Immature natural killer cell (primary cell): ENCODE data around the gene FGF18. TPM values are rescaled to one million over a fixed set of nuclear protein-coding genes. Genes with fewer than 3 reads are reported as not detected.
A peak's percentile ranks its signal among the peaks of the same experiment; 100 is the strongest.

Experiments
- DNase-seq, 3 donors: peaks; one replicate each; pipeline ENCODE4 v3.0.0; 2022; ENCODE audit warnings: mixed read lengths in 1 of 3
- H3K27ac Mint-ChIP-seq, 6 donors: one replicate each; pipeline ENCODE4 v1.8.0; 2020; ENCODE audit warnings: mixed read lengths in 6 of 6, mild to moderate bottlenecking in 5 of 6, inconsistent platforms in 4 of 6, moderate library complexity in 3 of 6
- H3K27me3 Mint-ChIP-seq, 3 donors: one replicate each; pipeline ENCODE4 v1.8.0; 2020 to 2021; ENCODE audit warnings: low read depth in 3 of 3, mild to moderate bottlenecking in 3 of 3, mixed read lengths in 3 of 3, moderate library complexity in 3 of 3, inconsistent platforms in 1 of 3
- H3K36me3 Mint-ChIP-seq, 3 donors: one replicate each; pipeline ENCODE4 v1.8.0; 2020; ENCODE audit warnings: mixed read lengths in 3 of 3, inconsistent platforms in 2 of 3, mild to moderate bottlenecking in 2 of 3
- H3K4me1 Mint-ChIP-seq, 2 donors: one replicate each; pipeline ENCODE4 v1.8.0; 2020; ENCODE audit warnings: inconsistent platforms in 2 of 2, mild to moderate bottlenecking in 2 of 2, mixed read lengths in 2 of 2, moderate library complexity in 1 of 2
- H3K4me3 Mint-ChIP-seq, 5 donors: one replicate each; pipeline ENCODE4 v1.8.0; 2020; ENCODE audit warnings: mild to moderate bottlenecking in 5 of 5, mixed read lengths in 5 of 5, inconsistent platforms in 3 of 5, moderate library complexity in 3 of 5
- H3K9me3 Mint-ChIP-seq, 6 donors: one replicate each; pipeline ENCODE4 v1.8.0; 2020; ENCODE audit warnings: mild to moderate bottlenecking in 6 of 6, mixed read lengths in 6 of 6, inconsistent platforms in 4 of 6, moderate library complexity in 3 of 6
- polyA plus RNA-seq, 3 donors: library from polyadenylated mRNA; unstranded; fragments of 300-500 nt; fragmentation: Illumina TruSeq; gene quantifications; one replicate each; pipeline ENCODE4 v1.2.3, GENCODE V29; 2021

FGF18 gene
- polyA plus RNA-seq, 3 donors from 2014 or later: not detected

- no peak for DNase-seq
- Mint-ChIP-seq H3K4me1 (peaks cover 0 to 5% of the 10 kb centered on the region in 2 donors), H3K36me3 (no peaks in the 10 kb centered on the region), H3K27ac (no peak overlapping the region), H3K4me3 (no peak overlapping the region), H3K9me3 (peaks cover 0 to 3% (median 0%) of the 10 kb centered on the region in 6 donors), H3K27me3 (peaks cover 2 to 12% (median 2%) of the 10 kb centered on the region in 3 donors)
Observed at GRCh38 chr5:171447226-171447625, 27.8 kb downstream of the FGF18 start.

DNA sequence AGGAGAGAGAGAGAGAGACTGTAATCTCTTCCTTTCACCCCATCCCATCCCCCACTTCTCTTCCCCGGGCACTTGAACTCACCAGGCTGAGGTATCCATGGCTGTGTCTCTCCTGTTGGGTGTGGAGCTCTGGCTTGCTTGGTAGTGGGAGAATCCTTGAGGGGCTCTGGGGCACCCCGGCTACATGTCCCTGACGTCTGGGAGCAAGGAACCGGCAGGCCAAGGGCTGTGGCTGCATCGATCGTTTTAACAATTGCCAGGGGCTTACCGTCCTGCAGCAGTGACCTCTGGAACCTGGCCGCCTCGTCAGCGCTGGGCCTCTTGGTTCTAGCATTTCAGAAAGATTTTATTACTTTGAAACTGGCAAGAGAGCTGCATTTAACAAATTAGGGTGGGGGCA is 30.0 kb downstream of the FGF18 start:
- peaks cover 0 to 5% of the 10 kb centered on the region in 2 donors for H3K4me1 Mint-ChIP-seq
- peaks cover 2 to 16% (median 7%) of the 10 kb centered on the region in 3 donors for H3K27me3 Mint-ChIP-seq
- no peak overlapping the region for H3K27ac Mint-ChIP-seq
- no peak for DNase-seq
- H3K36me3 Mint-ChIP-seq: no peaks in the 10 kb centered on the region
- peak overlapping the region in 2 of 5 donors; percentile 18 to 28 for H3K4me3 Mint-ChIP-seq
- peaks cover 0 to 3% (median 0%) of the 10 kb centered on the region in 6 donors for H3K9me3 Mint-ChIP-seq

GRCh38 chr5:171450423-171451331 is 31.2 kb downstream of the FGF18 start:
- Mint-ChIP-seq H3K4me1 (peaks cover 0 to 5% of the 10 kb centered on the region in 2 donors), H3K27ac (no peak overlapping the region), H3K4me3 (peak overlapping the region in 4 of 5 donors; percentile 23 to 35 (median 31)), H3K9me3 (peaks cover 0 to 3% (median 0%) of the 10 kb centered on the region in 6 donors), H3K27me3 (peaks cover 2 to 15% (median 7%) of the 10 kb centered on the region in 3 donors), H3K36me3 (no peaks in the 10 kb centered on the region)
- no peak for DNase-seq

- no peak for DNase-seq
- H3K9me3 Mint-ChIP-seq: peaks cover 0 to 3% (median 0%) of the 10 kb centered on the region in 6 donors
- H3K27ac Mint-ChIP-seq: no peak overlapping the region
- H3K4me3 Mint-ChIP-seq: peak overlapping the region in 3 of 5 donors; percentile 25 to 68 (median 56)
- peaks cover 0 to 5% of the 10 kb centered on the region in 2 donors for H3K4me1 Mint-ChIP-seq
- H3K27me3 Mint-ChIP-seq: peaks cover 2 to 15% (median 7%) of the 10 kb centered on the region in 3 donors
- H3K36me3 Mint-ChIP-seq: no peaks in the 10 kb centered on the region
Observed at GRCh38 chr5:171451421-171451820, 32.0 kb downstream of the FGF18 start.

GRCh38 chr5:171453056-171453725 is 33.7 kb downstream of the FGF18 start:
- H3K4me3 Mint-ChIP-seq: no peak overlapping the region
- H3K27me3 Mint-ChIP-seq: peaks cover 0 to 12% (median 8%) of the 10 kb centered on the region in 3 donors
- DNase-seq: no peak
- H3K9me3 Mint-ChIP-seq: peaks cover 0 to 3% (median 0%) of the 10 kb centered on the region in 6 donors
- no peak overlapping the region for H3K27ac Mint-ChIP-seq
- no peaks in the 10 kb centered on the region for H3K36me3 Mint-ChIP-seq
- peaks cover 0 to 5% of the 10 kb centered on the region in 2 donors for H3K4me1 Mint-ChIP-seq

DNA sequence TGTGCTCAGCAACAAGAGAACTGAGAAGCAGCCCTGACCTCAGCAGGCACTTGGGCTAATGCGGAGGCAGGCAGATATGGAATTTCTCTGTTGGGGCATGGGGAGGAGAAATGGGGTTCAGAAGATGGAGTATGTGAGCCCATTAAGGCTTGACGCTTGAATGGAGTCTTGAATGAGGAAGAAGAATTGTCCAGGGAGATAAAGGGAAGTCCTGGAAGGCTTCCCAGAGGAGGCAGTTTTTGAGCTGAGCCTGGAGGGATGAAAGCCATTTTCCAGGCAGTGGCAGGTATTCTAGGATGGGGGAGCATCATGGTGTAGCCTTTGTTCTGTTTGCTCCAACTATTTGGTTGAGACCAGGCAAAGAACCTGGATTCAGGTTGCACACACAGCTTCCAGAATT is 34.5 kb downstream of the FGF18 start:
- H3K27me3 Mint-ChIP-seq: peaks cover 0 to 14% (median 10%) of the 10 kb centered on the region in 3 donors

DNA sequence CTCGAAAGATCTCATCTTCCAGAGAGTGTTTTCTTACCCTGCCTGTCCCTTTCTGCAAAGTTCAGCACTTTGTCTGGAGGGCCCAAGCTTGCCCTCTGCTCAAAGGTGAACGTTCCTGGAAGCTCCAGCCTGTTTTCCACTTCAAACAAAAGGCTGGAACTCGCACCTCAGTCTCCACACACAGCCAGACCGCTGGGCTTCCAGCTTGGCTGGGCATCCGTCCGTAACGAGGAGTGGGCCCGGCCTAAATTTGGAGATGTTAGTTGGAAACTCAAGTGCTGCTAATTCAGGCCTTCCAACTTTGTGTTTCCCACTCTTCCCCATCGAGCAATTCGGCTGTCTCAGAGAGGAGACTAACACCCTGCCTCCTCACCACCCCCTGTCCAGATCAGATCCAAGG is 35.1 kb downstream of the FGF18 start:
- H3K4me3 Mint-ChIP-seq: no peak overlapping the region
- peaks cover 0 to 3% (median 0%) of the 10 kb centered on the region in 6 donors for H3K9me3 Mint-ChIP-seq
- no peak for DNase-seq
- peaks cover 0 to 14% (median 12%) of the 10 kb centered on the region in 3 donors for H3K27me3 Mint-ChIP-seq
- no peaks in the 10 kb centered on the region for H3K36me3 Mint-ChIP-seq
- H3K4me1 Mint-ChIP-seq: peaks cover 0 to 5% of the 10 kb centered on the region in 2 donors
- H3K27ac Mint-ChIP-seq: no peak overlapping the region

More for the DNA sequence above, 34.5 kb downstream of the FGF18 start:
- Mint-ChIP-seq H3K4me3 (no peak overlapping the region), H3K9me3 (peaks cover 0 to 3% (median 0%) of the 10 kb centered on the region in 6 donors), H3K27ac (no peak overlapping the region), H3K4me1 (peaks cover 0 to 5% of the 10 kb centered on the region in 2 donors), H3K36me3 (no peaks in the 10 kb centered on the region)
- DNase-seq: no peak

DNA sequence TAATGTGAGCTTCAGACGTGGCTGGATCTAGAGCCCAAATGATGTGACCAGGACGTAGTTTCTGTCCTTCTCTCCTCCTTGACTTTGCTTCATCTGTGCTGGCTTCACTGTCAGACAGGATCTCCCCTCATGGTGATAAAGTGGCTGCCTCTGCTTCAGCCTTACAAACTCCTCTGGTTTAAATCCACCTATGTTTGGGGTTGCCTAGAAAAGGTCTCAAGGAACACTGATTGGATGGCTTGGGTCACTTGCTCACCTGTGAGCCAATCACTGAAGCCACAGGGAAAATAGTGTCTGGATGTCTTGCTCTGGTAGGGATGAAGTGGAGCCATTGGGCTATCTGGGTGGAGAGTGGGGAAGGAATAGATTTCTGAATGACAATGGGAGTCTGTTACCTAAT is 36.1 kb downstream of the FGF18 start:
- Mint-ChIP-seq H3K36me3 (no peaks in the 10 kb centered on the region), H3K27me3 (peaks cover 0 to 14% (median 12%) of the 10 kb centered on the region in 3 donors), H3K27ac (no peak overlapping the region), H3K4me3 (no peak overlapping the region), H3K9me3 (peaks cover 0 to 3% (median 0%) of the 10 kb centered on the region in 6 donors), H3K4me1 (peaks cover 0 to 2% of the 10 kb centered on the region in 2 donors)
- no peak for DNase-seq

GRCh38 chr5:171457208-171457981 is 37.9 kb downstream of the FGF18 start:
- Mint-ChIP-seq H3K27ac (no peak overlapping the region), H3K9me3 (no peaks in the 10 kb centered on the region), H3K27me3 (peaks cover 0 to 10% (median 7%) of the 10 kb centered on the region in 3 donors), H3K36me3 (no peaks in the 10 kb centered on the region), H3K4me3 (no peak overlapping the region), H3K4me1 (no peaks in the 10 kb centered on the region)
- DNase-seq: no peak

- Mint-ChIP-seq H3K27ac (no peak overlapping the region), H3K4me1 (no peaks in the 10 kb centered on the region), H3K9me3 (peaks cover 0 to 4% (median 0%) of the 10 kb centered on the region in 6 donors), H3K27me3 (peaks cover 2 to 10% (median 4%) of the 10 kb centered on the region in 3 donors), H3K36me3 (no peaks in the 10 kb centered on the region), H3K4me3 (no peak overlapping the region)
- DNase-seq: no peak
Observed at GRCh38 chr5:171459839-171460238, 40.4 kb downstream of the FGF18 start.

- Mint-ChIP-seq H3K27me3 (peaks cover 4 to 10% (median 4%) of the 10 kb centered on the region in 3 donors), H3K27ac (no peak overlapping the region), H3K4me3 (no peak overlapping the region), H3K4me1 (no peaks in the 10 kb centered on the region), H3K36me3 (no peaks in the 10 kb centered on the region), H3K9me3 (peaks cover 0 to 4% (median 0%) of the 10 kb centered on the region in 6 donors)
- DNase-seq: no peak
Observed at GRCh38 chr5:171462136-171462927, 42.9 kb downstream of the FGF18 start.

DNA sequence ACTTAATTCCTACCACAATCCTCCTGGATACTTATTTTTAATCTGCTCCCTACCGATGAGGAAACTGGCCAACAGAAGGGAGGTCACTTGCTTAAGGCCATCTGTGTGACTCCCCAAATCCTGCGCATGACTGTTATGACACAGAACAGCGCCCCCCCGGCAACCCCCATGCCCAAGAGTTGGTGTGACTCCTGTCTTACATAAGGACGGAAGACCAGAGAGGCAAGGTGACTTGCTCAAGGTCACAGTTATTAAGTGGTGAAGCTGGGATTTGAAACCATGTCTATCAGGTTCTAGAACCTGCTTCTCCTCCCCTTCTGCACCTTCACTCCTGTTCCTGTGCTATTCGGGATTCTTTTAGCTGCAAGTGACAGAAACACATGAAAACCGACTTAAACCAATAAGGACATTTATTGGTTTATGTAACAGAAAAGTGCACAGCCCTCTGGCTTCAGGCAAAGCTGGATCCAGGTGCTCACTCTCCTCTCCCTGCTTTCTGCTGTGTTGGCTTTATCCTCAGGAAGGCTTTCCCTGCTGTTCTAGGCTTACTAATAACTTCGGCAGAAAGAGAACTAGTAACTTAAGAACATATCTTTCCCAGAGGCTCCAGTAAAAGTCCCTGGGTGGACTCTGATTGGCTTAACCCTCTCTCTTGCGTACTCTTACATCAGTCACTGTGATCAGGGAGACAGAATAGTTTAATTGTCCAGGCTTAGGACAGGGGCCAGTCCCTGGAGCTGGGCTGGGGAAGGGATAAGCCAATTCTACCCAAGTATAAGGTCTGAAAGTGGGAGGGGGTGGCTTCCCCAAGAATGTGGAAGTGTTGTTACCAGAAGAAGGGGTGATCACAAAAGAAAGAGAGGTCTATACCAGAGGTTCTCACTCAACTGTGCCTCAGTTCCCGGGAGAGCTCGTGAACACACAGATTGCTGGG is 43.7 kb downstream of the FGF18 start:
- no peak for DNase-seq

More for the DNA sequence above, 43.7 kb downstream of the FGF18 start:
- Mint-ChIP-seq H3K9me3 (peaks cover 0 to 4% (median 0%) of the 10 kb centered on the region in 6 donors), H3K4me3 (no peak overlapping the region), H3K27ac (peak overlapping the region in 1 of 6 donors; percentile 26), H3K27me3 (peaks cover 4 to 8% (median 4%) of the 10 kb centered on the region in 3 donors), H3K4me1 (no peaks in the 10 kb centered on the region), H3K36me3 (no peaks in the 10 kb centered on the region)
